GM18870 (cell line): ENCODE measurements around the gene ZBED3.

Experiments used
- ATAC-seq: cut with Tn5 transposase; IDR thresholded peaks from one replicate; pipeline ENCODE4 v1.9.1; 2021; ENCODE audit warnings: moderate library complexity; ENCODE audit not compliant: unreplicated experiment

Gene ZBED3

DNA sequence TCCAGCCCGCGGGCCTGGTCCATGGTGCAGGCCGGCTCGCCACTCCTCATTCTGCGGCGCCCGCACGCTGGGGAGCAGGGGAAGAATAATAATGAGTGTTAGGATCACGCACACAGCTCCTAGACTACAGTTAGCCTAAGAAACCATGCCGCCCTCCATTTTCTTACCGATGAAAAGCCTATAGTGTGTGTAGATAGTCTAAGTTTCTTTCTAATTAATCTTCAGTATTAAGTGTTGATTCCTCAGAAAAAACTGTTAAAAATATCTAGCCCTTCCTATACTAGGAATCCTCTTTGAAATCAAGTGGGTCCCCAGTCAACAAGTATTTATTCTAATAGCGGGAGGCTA is 9.3 kb downstream of the ZBED3 start:
- ATAC-seq: no peak

DNA sequence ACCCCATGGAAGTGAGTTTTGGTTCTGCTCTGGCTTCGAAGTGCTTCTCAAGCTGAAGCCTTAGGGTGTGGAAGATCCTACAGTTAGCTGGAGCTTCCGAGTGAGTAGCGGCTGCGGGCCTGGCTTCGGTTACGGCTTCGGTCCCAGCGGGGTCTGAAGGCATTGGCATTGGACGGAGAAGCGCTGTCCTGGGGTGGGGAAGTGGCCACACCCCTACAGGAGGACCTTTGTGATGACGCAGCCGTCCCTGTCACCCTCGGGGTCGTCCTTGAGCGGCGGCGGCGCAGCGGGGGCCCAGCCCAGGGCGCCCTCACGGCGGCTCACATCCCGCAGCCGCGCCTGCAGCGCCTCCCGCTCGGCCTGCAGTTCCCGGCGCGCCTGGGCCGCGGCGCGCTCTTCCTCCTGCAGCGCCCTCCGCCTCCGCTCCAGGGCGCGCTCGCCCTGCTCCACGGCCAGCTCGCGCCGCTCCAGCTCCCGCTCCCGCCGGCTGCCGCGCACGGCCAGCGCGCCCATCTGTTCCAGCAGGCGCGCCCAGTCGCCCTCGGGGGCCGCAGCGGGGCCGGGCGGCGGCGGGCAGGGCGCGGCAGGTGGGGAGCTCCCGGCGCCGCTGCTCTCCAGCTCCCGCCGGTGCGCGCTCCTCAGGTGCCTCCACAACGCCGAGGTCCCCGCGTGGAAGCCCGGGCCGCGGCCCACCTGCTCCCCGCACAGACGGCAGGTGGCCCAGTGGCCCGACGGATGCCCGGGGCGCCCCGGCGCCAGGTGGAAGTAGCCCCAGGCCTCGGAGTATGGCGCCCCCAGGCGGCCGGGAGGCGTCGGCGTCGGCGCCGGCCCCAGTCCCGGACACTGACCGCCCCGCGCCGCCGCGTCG is 9.9 kb downstream of the ZBED3 start:
- no peak for ATAC-seq

DNA sequence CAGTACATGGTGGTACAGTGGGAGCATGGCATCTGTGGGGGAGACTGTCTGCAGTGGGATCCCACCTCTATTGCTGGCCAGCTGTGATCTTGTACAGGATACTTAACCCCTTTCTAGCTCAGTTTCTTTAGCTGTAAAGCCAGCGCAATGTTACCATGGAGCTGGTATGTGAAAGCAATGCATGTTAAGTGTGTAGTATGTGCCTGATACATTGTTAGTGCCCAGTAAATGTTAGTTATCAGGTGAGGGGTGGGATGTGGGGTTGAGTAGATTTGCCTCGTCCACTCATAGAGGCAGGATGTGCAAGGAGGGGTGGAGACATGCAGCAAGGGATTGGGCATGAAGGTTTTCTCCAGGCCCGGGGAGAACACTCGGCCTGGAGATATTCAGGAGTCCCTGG is 12.3 kb downstream of the ZBED3 start:
- no peak for ATAC-seq

DNA sequence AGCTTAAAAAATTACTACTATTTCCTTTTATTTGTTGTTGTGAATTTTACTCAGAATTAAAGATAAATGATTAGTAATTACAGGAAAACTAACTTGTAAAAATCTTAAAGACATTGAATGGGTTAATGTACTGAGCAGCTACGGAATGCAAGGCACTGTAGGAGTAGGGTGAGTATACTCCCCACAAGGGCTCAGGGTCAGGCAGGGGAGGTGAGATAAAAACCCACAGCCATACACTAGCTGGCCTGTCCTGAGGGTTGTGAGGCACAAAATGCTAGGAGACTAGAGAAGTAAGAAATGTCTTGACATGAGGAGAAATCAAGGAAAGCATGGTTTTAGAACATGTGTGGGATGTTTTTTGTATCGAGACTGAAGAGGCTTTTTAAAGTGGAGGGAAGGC is 13.4 kb downstream of the ZBED3 start:
- ATAC-seq: no peak

DNA sequence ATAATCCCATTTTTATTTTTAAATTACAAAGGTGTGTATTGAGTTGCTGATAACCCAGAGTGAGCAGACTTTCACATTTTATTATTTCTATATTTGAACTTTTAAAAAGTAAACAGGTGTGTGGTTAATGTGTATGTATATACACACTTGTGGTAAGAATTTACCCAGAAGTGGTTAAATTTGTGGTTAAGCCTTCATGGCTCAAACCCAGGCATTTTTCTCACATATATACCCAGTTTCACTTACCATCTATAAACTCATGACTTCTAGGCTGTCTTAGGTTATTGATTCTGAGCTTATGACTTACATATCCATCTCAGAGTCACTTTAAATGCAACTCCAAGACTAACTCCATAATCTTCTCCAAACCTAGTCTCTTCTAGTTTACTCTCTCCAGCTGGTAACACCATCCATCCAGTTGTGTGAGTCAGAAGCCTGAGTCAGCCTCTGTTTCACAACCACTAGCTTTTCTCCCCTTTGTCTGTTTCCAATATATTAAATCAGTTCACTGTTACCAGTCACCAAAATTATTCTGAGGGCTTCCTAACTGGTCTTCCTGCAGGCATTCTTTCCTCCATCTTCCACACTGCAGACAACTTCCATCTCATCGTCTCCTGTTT is 20.2 kb downstream of the ZBED3 start:
- peak; percentile 72 for ATAC-seq

DNA sequence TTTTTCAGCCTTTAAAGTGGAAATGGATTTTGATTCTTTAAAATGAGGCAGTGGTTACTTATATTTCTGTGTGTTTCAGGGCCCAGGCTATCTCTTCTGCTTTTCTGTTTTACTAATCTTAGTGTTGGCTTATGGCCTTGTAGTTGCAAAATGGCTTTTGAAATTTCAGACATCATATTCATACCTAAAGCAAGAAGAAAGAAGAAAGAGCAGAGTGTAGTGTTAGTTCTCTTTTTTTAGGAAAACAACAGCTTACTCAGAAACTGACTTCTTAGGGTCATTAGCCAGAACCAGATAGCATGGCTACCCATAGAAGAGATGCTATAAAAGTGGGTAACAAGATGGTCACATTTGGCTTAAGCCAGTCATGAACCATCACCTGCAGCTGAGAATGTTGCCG is 20.9 kb downstream of the ZBED3 start:
- ATAC-seq: peak; percentile 19

DNA sequence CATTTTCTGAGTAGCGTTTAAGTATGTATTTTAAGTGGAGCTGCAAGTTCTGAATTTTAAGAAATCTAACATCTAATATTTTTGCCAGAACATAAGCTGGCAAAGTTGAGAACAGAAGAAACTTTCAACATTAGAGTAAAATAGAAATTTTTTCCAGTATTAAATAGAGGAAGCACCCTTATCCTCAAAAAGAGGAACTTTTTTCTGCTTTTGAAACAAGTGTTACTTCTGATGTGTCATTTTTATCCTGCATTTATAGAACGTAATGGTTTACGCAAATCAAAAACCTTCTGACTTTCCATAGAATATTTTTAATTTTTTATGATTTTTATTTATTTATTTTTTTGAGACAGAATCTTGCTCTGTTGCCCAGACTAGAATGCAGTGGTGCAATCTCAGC is 21.8 kb downstream of the ZBED3 start:
- ATAC-seq: no peak

DNA sequence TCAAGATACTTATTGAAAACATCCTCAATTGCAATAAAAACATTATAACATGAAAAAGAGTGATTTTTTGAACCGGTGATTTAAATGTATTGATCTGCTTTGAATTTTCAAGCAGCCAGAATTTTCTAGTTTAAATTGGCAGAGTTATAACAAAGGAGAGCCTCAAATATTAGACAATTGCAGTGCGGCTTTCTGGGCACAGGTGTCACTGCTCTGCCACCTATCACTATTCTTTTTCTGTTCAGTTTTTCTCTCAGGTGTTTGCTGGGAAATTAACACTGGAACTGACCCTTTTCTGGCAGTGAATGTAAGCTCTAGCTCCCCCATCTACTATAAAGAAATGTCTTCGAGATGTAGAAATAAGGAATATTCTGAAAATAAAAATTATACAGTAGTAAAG is 23.0 kb downstream of the ZBED3 start:
- no peak for ATAC-seq

DNA sequence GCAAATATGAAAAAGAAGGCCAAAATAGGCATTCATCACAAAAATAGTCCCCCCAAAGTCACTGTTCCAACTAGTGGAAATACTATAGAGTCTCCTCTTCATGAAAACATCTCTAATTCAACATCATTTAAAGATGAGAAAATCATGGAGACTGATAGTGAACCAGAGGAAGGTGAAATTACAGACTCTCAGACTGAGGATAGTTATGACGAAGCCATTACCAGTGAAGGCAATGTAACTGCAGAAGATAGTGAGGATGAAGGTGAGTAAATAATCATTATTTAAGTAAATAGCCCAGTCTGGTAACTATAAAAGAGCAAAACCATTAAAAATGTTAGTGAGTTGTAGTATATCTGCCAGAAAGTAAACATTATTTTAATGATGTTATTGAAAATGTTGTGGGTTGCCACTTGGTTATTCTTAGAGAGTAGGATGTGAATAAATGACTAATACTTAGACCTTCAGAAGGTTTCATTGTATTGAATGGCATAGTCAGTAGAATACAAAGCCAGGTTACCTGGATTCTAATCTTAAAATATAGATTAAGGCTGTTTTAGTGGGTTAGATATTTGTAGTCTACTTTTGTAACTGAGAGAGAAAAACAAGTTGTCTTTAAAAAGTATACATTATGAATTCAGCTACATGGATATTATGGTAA is 40.5 kb downstream of the ZBED3 start:
- no peak for ATAC-seq

DNA sequence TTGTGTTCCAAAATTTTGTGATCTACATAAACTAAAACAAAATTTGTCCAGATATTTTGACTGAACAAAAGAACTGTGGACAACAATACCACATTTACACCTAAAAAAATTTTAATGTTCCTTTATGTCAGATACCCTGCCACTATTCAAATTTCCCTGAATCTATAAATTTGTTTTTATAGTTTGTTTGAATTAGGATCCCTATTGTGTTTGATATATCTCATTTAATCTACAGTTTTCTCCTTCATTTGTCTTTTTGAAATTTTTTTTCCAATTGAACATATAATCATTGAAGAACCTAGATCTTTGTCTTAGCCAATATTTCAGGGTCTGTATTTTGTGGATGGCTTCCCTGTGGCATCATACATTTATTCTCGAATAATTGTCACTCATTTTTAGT is 51.1 kb downstream of the ZBED3 start:
- ATAC-seq: no peak

DNA sequence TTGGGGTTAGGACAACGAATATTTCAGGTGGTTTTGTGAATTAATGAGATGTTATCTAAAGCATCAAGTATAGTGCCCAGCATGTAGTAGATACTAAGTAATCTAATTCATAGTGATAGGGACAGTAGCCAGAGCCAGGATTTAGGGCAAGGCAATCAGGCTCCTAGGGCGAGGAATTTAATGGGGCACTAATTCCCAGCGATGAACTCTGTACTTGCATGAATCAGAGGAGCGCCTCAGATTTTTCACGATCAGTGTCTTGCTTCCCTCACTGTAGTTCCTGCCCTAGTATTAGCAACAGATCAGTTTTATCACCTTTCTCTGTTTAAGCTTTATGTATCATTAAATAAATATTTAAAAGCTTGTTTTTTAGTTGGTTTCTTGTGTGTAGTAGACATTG is 53.7 kb downstream of the ZBED3 start:
- ATAC-seq: no peak

DNA sequence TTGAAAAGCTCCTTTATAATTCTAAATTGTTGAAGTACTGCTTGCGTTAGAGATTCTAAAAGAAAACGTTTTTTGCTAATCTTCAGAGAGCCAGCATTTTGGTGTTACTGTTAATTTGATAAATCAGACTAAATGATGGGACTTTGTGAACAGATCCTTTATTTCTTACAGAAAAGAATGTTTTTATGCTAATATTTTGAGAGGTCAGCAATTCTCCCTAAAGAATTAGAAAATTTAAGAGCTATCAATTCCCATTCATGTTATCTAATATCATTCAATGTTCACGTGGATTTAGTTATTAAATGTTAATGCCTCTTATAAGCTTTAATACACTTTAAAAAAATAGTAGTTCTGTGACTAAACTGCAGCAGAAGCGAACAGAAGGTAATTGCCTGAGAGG is 54.5 kb downstream of the ZBED3 start:
- no peak for ATAC-seq

DNA sequence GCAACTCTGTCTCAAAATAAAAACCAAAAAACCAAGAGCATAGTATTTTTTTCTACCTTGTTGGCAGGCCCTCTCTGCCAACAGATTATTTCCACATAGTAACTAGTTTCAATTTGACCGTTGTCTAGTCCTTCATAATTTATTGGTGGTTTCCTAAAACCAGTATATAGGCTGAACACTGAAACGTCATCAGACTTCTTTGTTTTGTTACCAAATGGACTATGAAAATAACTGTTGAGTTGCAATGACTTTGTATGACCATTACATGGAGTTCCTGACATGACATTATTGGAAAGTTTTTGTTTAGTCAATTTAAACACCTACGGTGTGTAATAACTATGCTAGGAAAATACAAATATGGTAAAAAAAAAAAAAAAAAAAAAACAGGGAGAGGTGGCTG is 55.2 kb downstream of the ZBED3 start:
- ATAC-seq: no peak

DNA sequence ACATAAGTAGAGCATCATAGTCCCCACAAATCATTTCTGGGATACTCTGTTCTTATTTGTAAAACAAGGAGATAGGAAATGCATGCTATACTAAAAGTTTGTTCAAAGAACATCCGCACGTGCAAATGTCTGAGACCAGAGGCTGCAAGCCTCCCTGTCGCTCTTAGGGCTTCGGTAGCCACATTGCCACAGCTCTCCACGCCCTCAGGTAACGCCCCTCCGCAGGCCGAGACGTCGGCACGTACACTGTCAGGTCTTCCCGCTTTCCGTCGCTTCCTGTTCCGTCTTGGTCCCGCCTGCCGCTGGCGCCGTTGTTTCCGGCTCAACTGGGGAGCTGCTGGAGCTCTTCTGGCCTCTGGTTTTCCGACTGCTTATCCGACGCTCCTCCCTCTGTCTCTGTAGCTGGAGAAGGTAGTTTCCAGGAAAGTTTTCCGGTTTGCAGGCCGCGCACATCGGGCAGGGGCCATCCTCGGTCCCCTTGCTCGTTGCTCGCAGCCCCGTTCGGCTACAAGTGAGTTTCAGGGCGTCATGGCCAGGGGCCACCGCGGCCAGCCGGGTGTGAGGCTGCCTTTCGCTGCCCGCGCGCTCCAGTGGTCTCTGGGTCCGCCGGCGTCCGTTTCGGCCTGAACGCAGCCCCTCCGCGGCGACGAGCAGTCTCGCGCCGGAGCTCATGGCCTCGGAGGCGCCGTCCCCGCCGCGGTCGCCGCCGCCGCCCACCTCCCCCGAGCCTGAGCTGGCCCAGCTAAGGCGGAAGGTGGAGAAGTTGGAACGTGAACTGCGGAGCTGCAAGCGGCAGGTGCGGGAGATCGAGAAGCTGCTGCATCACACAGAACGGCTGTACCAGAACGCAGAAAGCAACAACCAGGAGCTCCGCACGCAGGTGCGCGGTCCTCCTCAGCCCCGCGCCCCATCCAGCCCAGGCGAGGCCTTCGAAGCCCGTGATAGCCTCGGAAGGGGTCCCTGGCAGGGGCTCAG is 56.7 kb downstream of the ZBED3 start, which contains the start of gene AGGF1:
TSS of gene AGGF1 (plus strand) at position 308 of the 975 bp plus-strand sequence. CDS start at position 671, 363 bp downstream.
- peak; percentile 96 for ATAC-seq

DNA sequence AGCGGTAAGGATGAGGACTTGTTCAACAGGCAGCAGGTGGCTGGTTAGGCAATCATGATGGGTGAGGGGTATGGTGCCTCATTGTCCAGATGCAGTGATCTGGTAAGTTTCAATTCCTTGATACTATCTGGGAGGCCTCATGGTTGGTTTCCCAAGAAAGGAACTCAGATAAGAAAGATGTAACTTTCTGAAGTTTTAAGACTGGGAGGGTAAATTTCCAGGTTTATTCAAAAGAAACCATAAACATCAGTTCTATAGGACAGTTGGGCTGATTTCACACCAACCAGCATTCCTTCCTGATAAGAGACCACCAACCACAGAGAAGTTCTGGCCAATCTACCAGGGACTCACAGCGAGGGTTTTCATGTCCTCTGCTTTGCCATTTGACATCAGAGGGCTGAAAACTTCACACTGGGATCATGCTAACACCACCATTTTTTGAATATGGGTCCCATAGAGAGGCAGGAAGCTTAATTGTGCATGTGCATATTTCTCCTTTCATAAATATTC is 57.7 kb downstream of the ZBED3 start:
- ATAC-seq: no peak

DNA sequence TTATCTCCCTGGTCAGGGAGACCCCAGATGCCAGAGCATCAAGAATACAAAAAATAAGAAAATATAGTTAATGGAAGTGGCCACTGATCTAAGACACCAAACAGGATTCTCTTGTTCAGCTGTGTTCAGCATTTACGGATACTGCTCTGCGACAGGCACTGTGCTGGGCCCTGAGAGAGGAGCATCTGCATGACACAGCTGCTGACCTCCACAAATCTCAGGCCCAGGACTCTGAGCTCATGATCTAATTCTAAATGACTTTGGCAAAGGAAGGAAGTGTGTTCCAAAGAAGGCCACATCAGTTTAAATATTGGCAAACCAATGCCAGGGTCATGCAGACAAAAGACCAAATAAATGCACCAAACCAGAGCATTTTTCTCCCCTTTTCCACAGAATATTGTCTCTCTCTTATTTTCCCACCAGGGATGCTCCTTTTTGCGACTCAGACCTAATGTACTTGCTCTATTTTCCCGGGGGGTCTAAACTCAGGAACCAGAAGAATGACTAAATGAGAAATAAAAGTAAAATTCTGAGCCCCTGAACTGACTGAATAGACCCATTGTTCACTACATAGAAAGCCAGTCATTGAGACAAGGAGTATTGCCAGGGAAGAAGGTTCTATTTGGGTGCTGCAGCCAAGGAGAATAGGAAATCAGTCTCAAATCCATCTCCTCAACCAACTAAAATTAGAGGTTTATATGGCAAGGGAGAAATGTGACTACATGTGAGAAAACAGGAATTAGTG is 58.3 kb downstream of the ZBED3 start:
- ATAC-seq: no peak

DNA sequence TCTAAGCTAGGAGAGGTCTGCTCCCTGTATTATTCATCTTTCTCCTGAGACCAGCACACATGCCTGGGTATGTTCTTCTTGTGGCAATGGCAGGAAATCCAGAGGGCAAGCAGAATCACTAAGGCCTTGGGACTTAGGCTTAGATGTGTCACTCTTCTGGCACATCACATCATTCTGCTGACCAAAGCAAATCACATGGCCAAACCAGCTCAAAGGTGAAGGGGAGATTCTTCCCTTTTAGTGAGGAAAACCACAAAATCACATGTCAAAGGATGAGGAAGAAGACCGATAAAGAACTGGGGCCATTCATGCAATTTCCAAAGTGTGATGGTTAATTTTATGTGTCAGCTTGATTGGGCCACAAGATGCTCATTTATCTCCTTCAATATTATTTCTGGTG is 62.6 kb downstream of the ZBED3 start:
- no peak for ATAC-seq

DNA sequence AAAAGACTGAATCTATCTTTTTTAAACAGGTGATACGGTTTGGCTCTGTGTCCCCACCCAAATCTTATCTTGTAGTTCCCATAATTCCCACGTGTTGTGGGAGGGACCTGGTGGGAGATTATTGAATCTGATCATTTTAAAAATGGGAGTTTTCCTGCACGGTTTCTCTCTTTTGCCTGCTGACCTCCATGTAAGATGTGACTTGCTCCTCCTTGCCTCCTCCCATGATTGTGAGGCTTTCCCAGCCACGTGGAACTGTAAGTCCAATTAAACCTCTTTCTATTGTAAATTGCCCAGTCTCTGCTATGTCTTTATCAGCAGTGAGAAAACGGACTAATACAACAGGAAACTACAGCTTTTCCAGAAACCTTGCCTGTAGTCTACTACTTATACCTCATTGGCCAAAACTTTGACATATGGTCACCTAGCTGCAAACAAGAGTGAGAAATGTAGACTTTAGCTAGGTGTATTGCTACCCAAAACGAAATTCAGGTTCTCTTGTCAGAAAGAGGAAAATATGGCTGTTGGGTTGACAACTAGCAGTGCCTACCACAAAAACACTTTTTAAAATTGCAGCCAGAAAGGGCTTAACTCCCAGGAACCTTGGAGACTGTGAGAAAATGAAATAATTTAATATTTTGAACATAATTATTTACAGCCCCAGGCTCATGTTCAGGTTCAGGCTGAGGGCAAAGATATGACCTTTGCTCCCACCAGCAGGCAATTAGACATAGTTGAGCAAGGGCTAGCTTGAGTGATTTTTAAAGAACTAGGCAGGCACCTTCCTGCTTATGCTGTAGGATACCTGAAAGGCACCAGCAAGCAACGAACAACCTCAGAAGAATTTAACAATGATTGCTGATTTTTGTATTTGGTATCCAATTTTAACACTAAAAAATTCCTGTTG is 64.3 kb downstream of the ZBED3 start:
- no peak for ATAC-seq
